IMR-90 (cell line): Measurements from ENCODE around the gene DDX52. TPM values are rescaled to one million over a fixed set of nuclear protein-coding genes. Genes with fewer than 3 reads are reported as not detected.

Source experiments
- ATAC-seq: fragments of 200-7000 bp; cut with Tn5 transposase; 2 replicates; pipeline ENCODE4 v1.9.1; 2020; ENCODE audit warnings: low read depth, mild to moderate bottlenecking, moderate library complexity
- BruUV-seq: library from RNA; stranded (reverse); fragments of 400-500 nt; replicated peaks from 2 replicates; lab custom pipeline; 2021; lab: Mats Ljungman, UMichigan
- CTCF ChIA-PET: fragments of 300-600 bp; formaldehyde crosslinking; extraction: SDS; loops from one replicate; lab custom pipeline; 2021; ENCODE audit warnings: antibody characterized with exemption; lab: Yijun Ruan, JAX
- POLR2A ChIA-PET: fragments of 300-600 bp; sonication (Branson Sonifier 250); formaldehyde crosslinking; loops from one replicate; lab custom pipeline; 2022; ENCODE audit warnings: antibody characterized with exemption; ENCODE audit not compliant: unreplicated experiment; lab: Charles Lee
- DNase-seq: peaks from one replicate; pipeline ENCODE4 v3.0.0; 2013
- H2AFZ ChIP-seq: replicated peaks from 2 replicates; pipeline ENCODE3; 2013; ENCODE audit warnings: low read length, mild to moderate bottlenecking; ENCODE audit not compliant: poor library complexity
- H2AK5ac ChIP-seq: 2 replicates; pipeline ENCODE4 v1.6.1; 2013; ENCODE audit warnings: low read depth, low read length, inconsistent platforms
- H2AK9ac ChIP-seq: replicated peaks from 2 replicates; pipeline ENCODE3; 2013; ENCODE audit warnings: mild to moderate bottlenecking, low read depth, low read length, moderate library complexity; ENCODE audit not compliant: poor library complexity
- H2BK120ac ChIP-seq: 2 replicates; pipeline ENCODE4 v1.6.1; 2013; ENCODE audit warnings: low read depth, low read length, inconsistent platforms
- H2BK15ac ChIP-seq: 3 replicates; pipeline ENCODE4 v1.6.1; 2013; ENCODE audit warnings: low read depth, low read length, inconsistent platforms
- H2BK20ac ChIP-seq: 2 replicates; pipeline ENCODE4 v1.6.1; 2013; ENCODE audit warnings: low read depth, mild to moderate bottlenecking, inconsistent platforms, low read length, moderate library complexity
- H2BK5ac ChIP-seq: 2 replicates; pipeline ENCODE4 v1.6.1; 2013; ENCODE audit warnings: mild to moderate bottlenecking, low read depth, low read length, inconsistent platforms; ENCODE audit not compliant: poor library complexity, severe bottlenecking
- H3K14ac ChIP-seq: replicated peaks from 2 replicates; pipeline ENCODE4 v1.6.1; 2013; ENCODE audit warnings: low read depth, low read length, inconsistent platforms
- H3K18ac ChIP-seq: 2 replicates; pipeline ENCODE4 v1.6.1; 2013; ENCODE audit warnings: low read depth, low read length, control low read depth
- H3K23ac ChIP-seq: 2 replicates; pipeline ENCODE4 v1.6.1; 2013; ENCODE audit warnings: low read depth, low read length, inconsistent platforms
- H3K27ac ChIP-seq: 2 replicates; pipeline ENCODE4 v1.5.1; 2013; ENCODE audit warnings: mild to moderate bottlenecking, control low read depth, low read length; ENCODE audit not compliant: insufficient read depth
- H3K27me3 ChIP-seq: 2 replicates; pipeline ENCODE4 v1.6.1; 2013; ENCODE audit warnings: low read length; ENCODE audit not compliant: control insufficient read depth, insufficient read depth
- H3K36me3 ChIP-seq: 2 replicates; pipeline ENCODE4 v1.6.1; 2013; ENCODE audit warnings: low read length, mixed read lengths; ENCODE audit not compliant: control insufficient read depth, insufficient read depth
- H3K4ac ChIP-seq: 2 replicates; pipeline ENCODE4 v1.6.1; 2013; ENCODE audit warnings: low read depth, low read length, inconsistent platforms
- H3K4me1 ChIP-seq: 2 replicates; pipeline ENCODE4 v1.6.1; 2013; ENCODE audit warnings: low read length, mixed read lengths; ENCODE audit not compliant: control insufficient read depth, insufficient read depth
- H3K4me2 ChIP-seq: 2 replicates; pipeline ENCODE4 v1.6.1; 2013; ENCODE audit warnings: low read depth, mild to moderate bottlenecking, control low read depth, low read length, moderate library complexity
- H3K4me3 ChIP-seq: 2 replicates; pipeline ENCODE4 v1.5.1; 2013; ENCODE audit warnings: low read depth, mild to moderate bottlenecking, control low read depth, low read length, moderate library complexity; ENCODE audit not compliant: insufficient read depth
- H3K56ac ChIP-seq: 2 replicates; pipeline ENCODE4 v1.6.1; 2013; ENCODE audit warnings: low read length, inconsistent platforms; ENCODE audit not compliant: insufficient read depth; ENCODE audit errors: extremely low read depth
- H3K79me1 ChIP-seq, 2 experiments: 2 replicates each; pipeline ENCODE4 v1.6.1; 2013; ENCODE audit warnings: low read length in 2 of 2, inconsistent platforms in 1 of 2, low read depth in 1 of 2
- H3K9ac ChIP-seq: 2 replicates; pipeline ENCODE4 v1.6.1; 2013; ENCODE audit warnings: low read depth, low read length, control low read depth
- H3K9me1 ChIP-seq: 2 replicates; pipeline ENCODE4 v1.6.1; 2013; ENCODE audit warnings: low read length, inconsistent platforms; ENCODE audit not compliant: insufficient read depth
- H3K9me3 ChIP-seq: 2 replicates; pipeline ENCODE4 v1.6.1; 2013; ENCODE audit warnings: low read length; ENCODE audit not compliant: control insufficient read depth, insufficient read depth
- H4K20me1 ChIP-seq: 2 replicates; pipeline ENCODE4 v1.6.1; 2013; ENCODE audit warnings: low read length, inconsistent platforms; ENCODE audit not compliant: insufficient read depth
- H4K5ac ChIP-seq: 2 replicates; pipeline ENCODE4 v1.6.1; 2013; ENCODE audit warnings: mild to moderate bottlenecking, low read depth, low read length, control low read depth
- H4K8ac ChIP-seq, 2 experiments: 2 replicates each; pipeline ENCODE4 v1.6.1; 2013; ENCODE audit warnings: low read depth in 2 of 2, low read length in 2 of 2, control low read depth in 1 of 2, inconsistent platforms in 1 of 2
- H4K91ac ChIP-seq: 2 replicates; pipeline ENCODE4 v1.6.1; 2013; ENCODE audit warnings: low read depth, low read length, inconsistent platforms; ENCODE audit not compliant: insufficient read depth
- CEBPB ChIP-seq: IDR thresholded peaks from 2 replicates; pipeline ENCODE4 v1.6.1; 2012; ENCODE audit warnings: low read depth, low read length, improper control_type of control experiment
- POLR2A ChIP-seq: IDR thresholded peaks from 2 replicates; pipeline ENCODE4 v1.6.1; 2012; ENCODE audit warnings: mild to moderate bottlenecking, low read depth, low read length
- RAD21 ChIP-seq: IDR thresholded peaks from 2 replicates; pipeline ENCODE4 v1.6.1; 2012; ENCODE audit warnings: low read length, improper control_type of control experiment
- SMC3 ChIP-seq: fragments of 150-350 bp; IDR thresholded peaks from 2 replicates; pipeline ENCODE4 v1.6.1; 2016; ENCODE audit warnings: low read depth, mild to moderate bottlenecking, antibody characterized with exemption, low read length, moderate library complexity
- WGBS, 2 experiments: methylation state at CpG; one replicate each; pipeline versions ENCODE4 v1.1.5 to v1.1.7; 2013; ENCODE audit warnings: missing lambda C conversion rate in 2 of 2; ENCODE audit not compliant: insufficient read length in 1 of 2; ENCODE audit errors: extremely low coverage in 2 of 2; 5-methylcytosine and 5-hydroxymethylcytosine counted together
- dilution Hi-C: fragments of 300-500 bp; cut with HindIII; formaldehyde crosslinking; loops from one replicate; pipeline ENCODE4 v1.14.3; 2018; ENCODE audit warnings: low sequenced_read_pairs; ENCODE audit not compliant: unreplicated experiment
- in situ Hi-C: fragments of 300-500 bp; cut with MboI; formaldehyde crosslinking; loops from 3 replicates; pipeline ENCODE4 v1.14.3; 2019; ENCODE audit warnings: low sequenced_read_pairs, inconsistent platforms, mixed read lengths
- intact Hi-C: fragments of 100-400 bp; cut with micrococcal nuclease; formaldehyde crosslinking; loops from 2 replicates; pipeline ENCODE4 v1.10.0; 2022
- polyA plus RNA-seq, 3 experiments: library from polyadenylated mRNA; depleted of rRNA; stranded (reverse); fragments of >200 nt; gene quantifications; 2 replicates each; pipeline ENCODE4 v1.2.3, GENCODE V29; 2012; ENCODE audit warnings: low replicate concordance in 1 of 3
- total RNA-seq: library from RNA; depleted of rRNA; stranded (reverse); fragments of >200 nt; gene quantifications from 2 replicates; pipeline ENCODE4 v1.2.3, GENCODE V29; 2012

The DDX52 gene
- total and polyA plus RNA-seq, 2 of the 4 experiments (the other 2 are of a cell fraction): 12.5 to 26.7 TPM

- H4K5ac ChIP-seq: no peak overlapping the region
- H2AK9ac ChIP-seq: peak overlapping the region; percentile 26
- 0 out of 2 replicates have a peak overlapping the region, but pooled peaks have one; percentile 5 for H3K14ac ChIP-seq
- ATAC-seq: no peak
- peak overlapping the region; percentile 24; the same call in 1 of the 2 replicates for H3K23ac ChIP-seq
- no peak overlapping the region for H3K4ac ChIP-seq
- 0 out of 2 replicates have a peak overlapping the region, but pooled peaks have one; percentile 1 for H2BK120ac ChIP-seq
- TF ChIP-seq CEBPB (peak; percentile 67), POLR2A (no peak), RAD21 (no peak), SMC3 (no peak)
- no peaks in the 10 kb centered on the region for H4K20me1 ChIP-seq
- H3K4me3 ChIP-seq: no peak overlapping the region
- no peak overlapping the region for H3K9ac ChIP-seq
- peak overlapping the region; percentile 13 for H2AFZ ChIP-seq
- no peak overlapping the region for H3K27ac ChIP-seq
- no TSS peak for BruUV-seq
- intact Hi-C loops (no loop called here), in situ Hi-C loops (no loop called here), dilution Hi-C loops (no loop called here)
- peaks cover 23% of the 10 kb centered on the region for H3K9me1 ChIP-seq
- DNase-seq: peak; percentile 64
- no peak overlapping the region for H3K56ac ChIP-seq
- peaks cover 13% of the 10 kb centered on the region for H3K4me1 ChIP-seq
- no peak overlapping the region for H3K4me2 ChIP-seq
- H3K79me1 ChIP-seq: no peaks in the 10 kb centered on the region
- H3K18ac ChIP-seq: no peak overlapping the region
- ChIA-PET POLR2A (no interaction called here), CTCF (no interaction called here)
- no peak overlapping the region for H2BK5ac ChIP-seq
- H4K91ac ChIP-seq: no peak overlapping the region
- H2BK15ac ChIP-seq: no peak overlapping the region; the same call in 2 of the 3 replicates
- peak overlapping the region; percentile 36; the same call in 1 of the 2 replicates for H2BK20ac ChIP-seq
- no peaks in the 10 kb centered on the region for H3K9me3 ChIP-seq
- H4K8ac ChIP-seq: no peak overlapping the region
- H2AK5ac ChIP-seq: no peak overlapping the region
- H3K27me3 ChIP-seq: no peaks in the 10 kb centered on the region
- no CpG with 5 or more reads among the region's 7 CpGs for WGBS, 2 experiments
- no peaks in the 10 kb centered on the region for H3K36me3 ChIP-seq
Measured at GRCh38 chr17:37676115-37676925, 33.1 kb upstream of the DDX52 start.
